GM23338 (cell line): Measurements from ENCODE around the gene PDE5A.

Experiments used
- EZH2 ChIP-seq: fragments of 200-600 bp; sonication (generic); IDR thresholded peaks from one replicate; pipeline ENCODE4 v1.8.0; 2017; ENCODE audit warnings: antibody characterized with exemption, mild to moderate bottlenecking, low read depth; ENCODE audit not compliant: unreplicated experiment
- EZH2phosphoT487 ChIP-seq: fragments of 200-600 bp; sonication (generic); IDR thresholded peaks from one replicate; pipeline ENCODE4 v1.8.1; 2018; ENCODE audit warnings: antibody characterized with exemption; ENCODE audit not compliant: unreplicated experiment
- POLR2AphosphoS5 ChIP-seq: IDR thresholded peaks from 2 replicates; pipeline ENCODE4 v1.6.1; 2016; ENCODE audit warnings: antibody characterized with exemption, low read depth
- TF ChIP-seq, protein P1 (sequence below), 2 experiments: fragments of 200-600 bp in 1 of 2; sonication (generic) in 1 of 2; conservative IDR thresholded peaks; 2 replicates each; pipeline versions ENCODE4 v1.5.1 to v1.6.1; 2016 to 2017; ENCODE audit warnings: antibody characterized with exemption in 2 of 2, low read depth in 2 of 2, mild to moderate bottlenecking in 2 of 2, moderate library complexity in 1 of 2

DNA sequence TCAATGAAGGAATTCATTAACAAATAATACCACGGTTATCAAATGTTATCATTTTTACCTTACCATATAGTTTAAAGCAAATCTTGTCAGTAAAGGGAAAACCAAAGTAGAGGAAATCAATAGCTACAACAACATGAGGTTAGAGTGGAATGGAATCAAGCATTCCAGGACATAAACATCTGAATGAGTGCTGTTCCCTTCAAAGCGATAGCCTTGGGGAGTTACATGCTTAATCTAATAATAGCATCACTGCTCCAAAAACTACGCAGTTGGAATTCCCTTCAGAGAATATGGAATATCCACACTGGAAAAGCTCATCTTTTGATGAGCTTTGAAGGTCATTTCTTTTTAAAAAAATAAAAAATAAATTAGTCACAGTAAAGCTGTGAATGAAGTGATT lies 31.2 kb downstream of the PDE5A start:
- TF ChIP-seq POLR2AphosphoS5 = no peak
- TF ChIP-seq, protein P1, sequence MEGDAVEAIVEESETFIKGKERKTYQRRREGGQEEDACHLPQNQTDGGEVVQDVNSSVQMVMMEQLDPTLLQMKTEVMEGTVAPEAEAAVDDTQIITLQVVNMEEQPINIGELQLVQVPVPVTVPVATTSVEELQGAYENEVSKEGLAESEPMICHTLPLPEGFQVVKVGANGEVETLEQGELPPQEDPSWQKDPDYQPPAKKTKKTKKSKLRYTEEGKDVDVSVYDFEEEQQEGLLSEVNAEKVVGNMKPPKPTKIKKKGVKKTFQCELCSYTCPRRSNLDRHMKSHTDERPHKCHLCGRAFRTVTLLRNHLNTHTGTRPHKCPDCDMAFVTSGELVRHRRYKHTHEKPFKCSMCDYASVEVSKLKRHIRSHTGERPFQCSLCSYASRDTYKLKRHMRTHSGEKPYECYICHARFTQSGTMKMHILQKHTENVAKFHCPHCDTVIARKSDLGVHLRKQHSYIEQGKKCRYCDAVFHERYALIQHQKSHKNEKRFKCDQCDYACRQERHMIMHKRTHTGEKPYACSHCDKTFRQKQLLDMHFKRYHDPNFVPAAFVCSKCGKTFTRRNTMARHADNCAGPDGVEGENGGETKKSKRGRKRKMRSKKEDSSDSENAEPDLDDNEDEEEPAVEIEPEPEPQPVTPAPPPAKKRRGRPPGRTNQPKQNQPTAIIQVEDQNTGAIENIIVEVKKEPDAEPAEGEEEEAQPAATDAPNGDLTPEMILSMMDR (conservative IDR thresholded peaks at IDR 0.05; ENCODE audit: low read depth in 2 of 2) = no peak
- TF ChIP-seq EZH2phosphoT487 = no peak
- no peak for TF ChIP-seq EZH2
